Muscle of leg (tissue), 11 donors: ENCODE measurements around the gene COL23A1. TPM values are rescaled to one million over a fixed set of nuclear protein-coding genes. Genes with fewer than 3 reads are reported as not detected.

Experiments used
- DNase-seq: peaks from one replicate; pipeline ENCODE4 v3.0.0; 2013
- H3K27ac ChIP-seq: one replicate; pipeline ENCODE4 v1.5.1; 2013; ENCODE audit warnings: mild to moderate bottlenecking, low read length, control low read depth
- H3K27me3 ChIP-seq: one replicate; pipeline ENCODE4 v1.6.1; 2013; ENCODE audit warnings: low read length; ENCODE audit not compliant: control insufficient read depth, insufficient read depth
- H3K36me3 ChIP-seq: one replicate; pipeline ENCODE4 v1.6.1; 2013; ENCODE audit warnings: low read length; ENCODE audit not compliant: control insufficient read depth, insufficient read depth
- H3K4me1 ChIP-seq: one replicate; pipeline ENCODE4 v1.6.1; 2013; ENCODE audit warnings: low read length; ENCODE audit not compliant: control insufficient read depth, insufficient read depth
- H3K4me3 ChIP-seq: one replicate; pipeline ENCODE4 v1.5.1; 2013; ENCODE audit warnings: low read length, control low read depth
- H3K9me3 ChIP-seq: replicated peaks from 2 replicates; pipeline ENCODE4 v1.6.1; 2013; ENCODE audit warnings: low read depth, low read length; ENCODE audit not compliant: control insufficient read depth
- WGBS: methylation state at CpG from one replicate; pipeline ENCODE4 v1.1.5; 2013; ENCODE audit warnings: missing lambda C conversion rate; ENCODE audit not compliant: insufficient coverage; 5-methylcytosine and 5-hydroxymethylcytosine counted together
- polyA plus RNA-seq, 8 donors: library from polyadenylated mRNA; unstranded; fragments of 120-200 nt; gene quantifications; one replicate each; pipeline versions ENCODE4 v1.2.1 to v1.2.3, GENCODE V29; 2013; ENCODE audit warnings: inconsistent platforms in 1 of 8, low replicate concordance in 1 of 8; ENCODE audit not compliant: insufficient read length in 8 of 8, insufficient read depth in 1 of 8
- total RNA-seq: library from RNA; stranded (reverse); fragments of 120-200 nt; gene quantifications from one replicate; pipeline ENCODE4 v1.2.4, GENCODE V29; 2013

Gene COL23A1
- total and polyA plus RNA-seq, 9 donors, result 1.3 to 5.1 (median 3.0) TPM

DNA sequence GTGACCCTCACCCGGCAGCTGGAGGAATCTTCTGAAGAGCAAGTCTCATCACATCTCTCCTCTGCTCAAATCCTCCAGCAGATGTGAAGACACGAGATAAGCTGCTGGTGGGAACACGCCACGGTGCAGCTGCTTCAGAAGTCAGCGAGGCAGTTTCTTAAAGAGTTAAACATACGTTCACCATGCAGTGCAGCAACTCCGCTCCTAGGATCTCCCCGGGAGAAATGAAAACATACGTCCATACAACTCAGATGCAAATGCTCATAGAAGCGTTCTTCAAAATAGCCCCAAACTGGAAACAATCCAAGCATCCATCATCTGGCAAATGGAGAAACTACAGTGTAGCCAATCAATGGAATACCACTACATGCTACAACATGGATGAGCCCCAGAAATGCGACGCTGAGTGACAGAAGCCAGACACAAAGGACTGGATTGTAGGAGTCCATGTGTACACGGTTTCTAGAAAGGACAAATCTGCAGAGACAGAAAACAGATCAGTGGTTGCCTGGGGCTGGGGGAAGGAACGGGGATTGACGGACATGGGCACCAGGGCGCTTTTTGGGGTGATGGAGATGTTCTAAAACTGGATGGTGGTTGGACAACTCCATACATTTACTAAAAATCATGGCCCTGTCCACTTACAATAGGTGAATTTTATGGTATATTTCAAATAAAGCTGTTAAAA, 150.6 kb downstream of the COL23A1 start:
- Histone ChIP-seq H3K27ac (no peak overlapping the region), H3K4me3 (no peak overlapping the region), H3K36me3 (no peaks in the 10 kb centered on the region), H3K9me3 (no peaks in the 10 kb centered on the region), H3K27me3 (peaks cover 20% of the 10 kb centered on the region), H3K4me1 (peaks cover 14% of the 10 kb centered on the region)
- no peak for DNase-seq
- WGBS, result 37% methylated on average over 12 of the region's 16 CpGs

- Histone ChIP-seq H3K4me3 (no peak overlapping the region), H3K9me3 (no peaks in the 10 kb centered on the region), H3K4me1 (peaks cover 18% of the 10 kb centered on the region), H3K36me3 (no peaks in the 10 kb centered on the region), H3K27me3 (peaks cover 24% of the 10 kb centered on the region), H3K27ac (no peak overlapping the region)
- DNase-seq, result no peak
- 54% methylated on average over 5 of the region's 6 CpGs for WGBS
Measured at GRCh38 chr5:178438796-178439195, 151.4 kb downstream of the COL23A1 start.

DNA sequence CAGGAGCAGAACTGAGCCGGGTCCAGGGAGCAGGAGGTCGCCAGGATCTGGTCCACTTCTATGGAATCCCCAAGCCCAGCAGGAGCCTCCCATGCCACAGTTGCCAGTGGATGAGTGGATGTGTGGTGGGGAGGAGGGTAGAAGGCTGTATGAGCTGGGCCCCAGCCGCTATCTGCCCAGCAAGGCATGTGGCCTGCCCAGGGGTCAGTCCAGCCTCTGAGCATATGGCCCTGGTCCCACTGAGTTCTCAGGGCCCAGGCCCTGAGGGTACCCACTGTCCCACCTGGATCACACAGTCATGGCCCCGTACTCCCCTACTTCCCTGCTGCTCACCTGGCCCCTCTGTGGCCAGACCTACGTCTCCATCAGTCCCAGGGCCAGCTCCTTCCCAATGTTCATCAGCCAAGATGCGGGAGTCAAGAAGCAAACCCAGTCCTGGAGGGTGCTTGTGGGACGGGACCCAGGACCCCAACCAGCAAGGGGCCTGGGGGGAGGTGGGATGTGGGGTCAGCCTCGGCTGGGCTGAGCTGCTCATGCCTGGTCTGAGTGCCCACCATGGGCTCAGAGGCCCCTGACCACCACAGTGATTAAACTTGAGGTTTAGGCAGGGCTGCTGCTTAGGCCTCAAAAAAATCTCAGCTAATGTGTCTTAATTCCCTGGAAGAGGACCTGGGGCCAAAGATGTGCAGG, 152.7 kb downstream of the COL23A1 start:
- H3K4me1 ChIP-seq, result peaks cover 15% of the 10 kb centered on the region
- no peak for DNase-seq
- peaks cover 24% of the 10 kb centered on the region for H3K27me3 ChIP-seq
- H3K9me3 ChIP-seq, result no peaks in the 10 kb centered on the region
- H3K36me3 ChIP-seq, result no peaks in the 10 kb centered on the region
- H3K4me3 ChIP-seq, result no peak overlapping the region
- WGBS, result 77% methylated on average over 6 of the region's 8 CpGs
- no peak overlapping the region for H3K27ac ChIP-seq

- Histone ChIP-seq H3K4me1 (peaks cover 15% of the 10 kb centered on the region), H3K36me3 (no peaks in the 10 kb centered on the region), H3K4me3 (no peak overlapping the region), H3K9me3 (peaks cover 2% of the 10 kb centered on the region), H3K27me3 (peaks cover 21% of the 10 kb centered on the region), H3K27ac (no peak overlapping the region)
- DNase-seq, result no peak
- WGBS, result 86% methylated on average over 11 of the region's 13 CpGs
Measured at GRCh38 chr5:178436326-178436940, 153.8 kb downstream of the COL23A1 start.

- 85% methylated on average over 15 of the region's 22 CpGs for WGBS
- Histone ChIP-seq H3K4me3 (no peak overlapping the region), H3K4me1 (peaks cover 15% of the 10 kb centered on the region), H3K36me3 (no peaks in the 10 kb centered on the region), H3K27ac (no peak overlapping the region), H3K27me3 (peaks cover 21% of the 10 kb centered on the region), H3K9me3 (peaks cover 2% of the 10 kb centered on the region)
- DNase-seq, result no peak
Measured at GRCh38 chr5:178435321-178436238, 154.6 kb downstream of the COL23A1 start.

DNA sequence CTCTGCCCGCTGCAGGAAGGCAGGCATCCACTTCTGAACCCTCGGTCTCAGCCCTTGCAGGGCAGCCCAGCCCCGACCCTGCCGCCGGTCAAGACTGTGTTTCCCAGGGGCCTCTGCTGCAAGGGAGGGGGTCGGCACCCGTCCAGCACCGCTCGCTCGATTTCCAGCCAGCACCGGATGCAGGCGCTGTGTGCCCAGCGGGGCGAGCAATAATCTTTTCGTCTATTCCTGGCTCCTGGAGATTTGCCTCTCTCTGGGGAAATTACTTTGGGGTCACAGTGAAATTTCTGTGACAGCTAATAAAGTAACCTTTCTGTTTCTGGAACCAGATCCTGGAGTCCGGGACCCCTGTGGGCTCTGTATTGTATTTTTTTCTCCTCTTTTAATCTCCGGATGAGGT, 155.3 kb downstream of the COL23A1 start:
- H3K27ac ChIP-seq, result no peak overlapping the region
- no peaks in the 10 kb centered on the region for H3K36me3 ChIP-seq
- DNase-seq, result no peak
- H3K4me1 ChIP-seq, result peaks cover 18% of the 10 kb centered on the region
- no peak overlapping the region for H3K4me3 ChIP-seq
- H3K27me3 ChIP-seq, result peaks cover 21% of the 10 kb centered on the region
- peaks cover 2% of the 10 kb centered on the region for H3K9me3 ChIP-seq
- 30% methylated on average over 14 of the region's 17 CpGs for WGBS

- WGBS, result 86% methylated on average over 10 of the region's 13 CpGs
- H3K4me3 ChIP-seq, result no peak overlapping the region
- H3K36me3 ChIP-seq, result no peaks in the 10 kb centered on the region
- peaks cover 24% of the 10 kb centered on the region for H3K4me1 ChIP-seq
- no peak overlapping the region for H3K27ac ChIP-seq
- no peak for DNase-seq
- peaks cover 2% of the 10 kb centered on the region for H3K9me3 ChIP-seq
- peaks cover 22% of the 10 kb centered on the region for H3K27me3 ChIP-seq
Measured at GRCh38 chr5:178434016-178434761, 156.0 kb downstream of the COL23A1 start.

GRCh38 chr5:178433273-178433775, 156.9 kb downstream of the COL23A1 start:
- peaks cover 18% of the 10 kb centered on the region for H3K27me3 ChIP-seq
- H3K4me3 ChIP-seq, result no peak overlapping the region
- H3K9me3 ChIP-seq, result peaks cover 2% of the 10 kb centered on the region
- no peak overlapping the region for H3K27ac ChIP-seq
- WGBS, result 100% methylated on average over 1 of the region's 7 CpGs
- no peak for DNase-seq
- H3K4me1 ChIP-seq, result peaks cover 32% of the 10 kb centered on the region
- no peaks in the 10 kb centered on the region for H3K36me3 ChIP-seq
